Panc1 (cell line): Measurements from ENCODE around the gene DPYD. TPM values are rescaled to one million over a fixed set of nuclear protein-coding genes. Genes with fewer than 3 reads are reported as not detected.

Experiments
- ATAC-seq: fragments of 200-7000 bp; cut with Tn5 transposase; 2 replicates; pipeline ENCODE4 v1.9.1; 2020; ENCODE audit warnings: mild to moderate bottlenecking, moderate library complexity
- BruUV-seq: library from RNA; stranded (reverse); fragments of 400-500 nt; replicated peaks from 2 replicates; lab custom pipeline; 2021; lab: Mats Ljungman, UMichigan
- CTCF ChIA-PET: fragments of 300-600 bp; sonication (Branson Sonifier 250); formaldehyde crosslinking; loops from one replicate; lab custom pipeline; 2022; ENCODE audit warnings: antibody characterized with exemption; lab: Charles Lee
- POLR2A ChIA-PET: fragments of 300-600 bp; sonication (Branson Sonifier 250); formaldehyde crosslinking; loops from one replicate; lab custom pipeline; 2022; ENCODE audit warnings: antibody characterized with exemption; lab: Charles Lee
- DNase-seq: peaks from one replicate; pipeline ENCODE4 v3.0.0-alpha.2; 2010; ENCODE audit warnings: low read depth, low spot score
- H3K27ac ChIP-seq: 2 replicates; pipeline ENCODE4 v1.5.1; 2011; ENCODE audit warnings: mild to moderate bottlenecking, low read length, inconsistent platforms
- H3K27me3 ChIP-seq: fragments of 200-500 bp; sonication (Bioruptor generic); 2 replicates; pipeline ENCODE4 v1.6.0; 2014; ENCODE audit warnings: low read length, inconsistent platforms; ENCODE audit not compliant: control insufficient read depth, insufficient read depth
- H3K36me3 ChIP-seq: fragments of 200-500 bp; sonication (Bioruptor generic); 2 replicates; pipeline ENCODE4 v1.5.1; 2014; ENCODE audit warnings: inconsistent platforms, mild to moderate bottlenecking, low read length, moderate library complexity; ENCODE audit not compliant: control insufficient read depth, insufficient read depth
- H3K4me1 ChIP-seq: 2 replicates; pipeline ENCODE4 v1.5.1; 2011; ENCODE audit warnings: inconsistent platforms, mild to moderate bottlenecking, low read length, moderate library complexity; ENCODE audit not compliant: control insufficient read depth, insufficient read depth
- H3K4me3 ChIP-seq, 2 experiments: 2 replicates each; pipeline ENCODE4 v1.5.1; 2011 to 2012; ENCODE audit warnings: low read depth in 2 of 2, low read length in 2 of 2, mild to moderate bottlenecking in 2 of 2, inconsistent platforms in 1 of 2, moderate library complexity in 1 of 2
- H3K9me3 ChIP-seq: fragments of 200-500 bp; sonication (Bioruptor generic); 2 replicates; pipeline ENCODE4 v1.5.1; 2014; ENCODE audit warnings: low read depth, mild to moderate bottlenecking, inconsistent platforms, low read length, moderate library complexity; ENCODE audit not compliant: control insufficient read depth, insufficient read depth
- CTCF ChIP-seq: fragments of 450-650 bp; IDR thresholded peaks from 2 replicates; pipeline ENCODE4 v1.5.1; 2017; ENCODE audit warnings: mild to moderate bottlenecking
- POLR2AphosphoS5 ChIP-seq: IDR thresholded peaks from 2 replicates; pipeline ENCODE4 v1.6.1; 2012; ENCODE audit warnings: mild to moderate bottlenecking, low read depth, low read length, moderate library complexity
- REST ChIP-seq, 2 experiments: IDR thresholded peaks; 2 replicates each; pipeline ENCODE4 v1.6.1; 2011 to 2012; ENCODE audit warnings: low read depth in 2 of 2, control low read depth in 1 of 2, low read length in 1 of 2, mild to moderate bottlenecking in 1 of 2, moderate library complexity in 1 of 2; ENCODE audit not compliant: insufficient read depth in 1 of 2
- SIN3A ChIP-seq: IDR thresholded peaks from 2 replicates; pipeline ENCODE4 v1.6.1; 2012; ENCODE audit warnings: low read depth, mild to moderate bottlenecking, low read length, moderate library complexity, borderline replicate concordance; ENCODE audit not compliant: insufficient read depth
- TCF7L2 ChIP-seq: IDR thresholded peaks from 2 replicates; pipeline ENCODE4 v1.6.1; 2011; ENCODE audit warnings: mild to moderate bottlenecking, low read depth, low read length, inconsistent platforms
- in situ Hi-C: cut with HindIII; loops from 2 replicates; pipeline ENCODE4 v1.10.0; 2016; ENCODE audit warnings: low sequenced_read_pairs, low pct_unique_long_range_greater_than_20kb
- intact Hi-C: fragments of 100-400 bp; cut with micrococcal nuclease; formaldehyde crosslinking; loops from one replicate; pipeline ENCODE4 v1.10.0; 2022; ENCODE audit not compliant: unreplicated experiment
- total RNA-seq: library from RNA; stranded (reverse); gene quantifications from one replicate; pipeline ENCODE4 v1.2.1, GENCODE V29; 2021; ENCODE audit not compliant: unreplicated experiment

Gene DPYD
- total RNA-seq, 1 experiment from 2014 or later: 2.0 TPM

DNA sequence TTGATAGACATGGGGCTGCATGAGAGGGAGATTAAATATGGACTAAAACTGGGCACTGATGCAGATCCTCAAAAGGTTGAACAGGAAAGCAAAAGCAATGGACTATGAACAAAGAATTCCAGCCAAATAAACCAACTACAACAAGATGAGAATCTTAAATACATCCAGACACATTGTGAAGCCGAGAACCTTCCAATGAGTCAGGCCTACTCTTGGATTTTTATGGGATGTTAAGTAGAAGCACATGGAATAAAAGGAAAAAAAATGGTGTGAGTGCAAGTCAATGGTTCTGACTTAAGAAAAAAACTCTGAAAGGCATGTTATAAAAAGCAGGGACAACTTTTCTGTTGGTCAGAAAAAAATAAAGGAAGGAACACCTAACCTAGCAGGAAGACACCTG, 227.2 kb downstream of the DPYD start:
- Histone ChIP-seq H3K4me1 (no peaks in the 10 kb centered on the region), H3K4me3 (no peak overlapping the region), H3K27ac (no peak overlapping the region), H3K9me3 (no peaks in the 10 kb centered on the region), H3K27me3 (no peaks in the 10 kb centered on the region), H3K36me3 (no peaks in the 10 kb centered on the region)
- POLR2A ChIA-PET: no interaction called here
- BruUV-seq: no TSS peak
- no peak for ATAC-seq
- TF ChIP-seq POLR2AphosphoS5 (no peak), CTCF (no peak), SIN3A (no peak), REST (IDR thresholded peaks at IDR 0.05; ENCODE audit: insufficient read depth in 1 of 2, low read depth in 2 of 2, low read length in 1 of 2) (no peak), TCF7L2 (no peak)
- in situ Hi-C loops (no loop called here), intact Hi-C loops (no loop called here)
- CTCF ChIA-PET: no interaction called here
- no peak for DNase-seq

DNA sequence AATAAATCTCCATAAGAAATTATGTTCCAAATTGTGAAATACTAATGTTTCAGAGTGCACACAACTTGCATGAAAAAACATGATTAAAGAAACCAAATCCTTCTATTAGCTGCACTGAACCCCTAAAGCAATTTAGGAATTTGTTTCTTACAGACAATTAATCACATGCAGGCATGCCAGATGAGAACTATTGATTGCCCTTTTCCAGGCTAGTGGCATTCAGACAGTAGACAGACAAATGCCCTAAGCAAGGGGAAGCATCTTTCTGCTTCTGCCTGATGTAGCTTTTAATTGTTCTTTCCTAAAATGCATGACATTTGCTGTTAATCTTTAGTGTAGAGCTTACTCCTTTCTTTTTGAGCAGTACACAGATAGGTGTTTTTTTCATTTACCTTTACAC, 229.5 kb downstream of the DPYD start:
- no peaks in the 10 kb centered on the region for H3K9me3 ChIP-seq
- TF ChIP-seq SIN3A: no peak
- no peak for TF ChIP-seq TCF7L2
- TF ChIP-seq CTCF: no peak
- no peak for TF ChIP-seq POLR2AphosphoS5
- TF ChIP-seq REST (IDR thresholded peaks at IDR 0.05; ENCODE audit: insufficient read depth in 1 of 2, low read depth in 2 of 2, low read length in 1 of 2): no peak
- no peaks in the 10 kb centered on the region for H3K36me3 ChIP-seq
- H3K27ac ChIP-seq: no peak overlapping the region
- no peak overlapping the region for H3K4me3 ChIP-seq
- ATAC-seq (no peak), DNase-seq (no peak)
- intact Hi-C loops: no loop called here
- ChIA-PET CTCF (no interaction called here), POLR2A (no interaction called here)
- no peaks in the 10 kb centered on the region for H3K27me3 ChIP-seq
- BruUV-seq: no TSS peak
- no peaks in the 10 kb centered on the region for H3K4me1 ChIP-seq
- in situ Hi-C loops: no loop called here
